Sigmoid colon (tissue), 7 donors: Measurements from ENCODE around the gene TMED9. TPM values are rescaled to one million over a fixed set of nuclear protein-coding genes. Genes with fewer than 3 reads are reported as not detected.

Experiments used
- DNase-seq: peaks from one replicate; pipeline ENCODE4 v3.0.0-alpha.2; 2019
- H3K27ac ChIP-seq, 4 donors: fragments of 200-600 bp; sonication (generic); one replicate each; pipeline ENCODE4 v1.5.1; 2016 to 2019; ENCODE audit warnings: mild to moderate bottlenecking in 1 of 4
- H3K27me3 ChIP-seq, 3 donors: fragments of 200-600 bp; sonication (generic); one replicate each; pipeline ENCODE4 v1.5.1; 2019; ENCODE audit warnings: mild to moderate bottlenecking in 1 of 3
- H3K36me3 ChIP-seq, 4 donors: fragments of 200-600 bp; sonication (generic); one replicate each; pipeline ENCODE4 v1.5.1; 2016 to 2019
- H3K4me1 ChIP-seq, 4 donors: fragments of 200-600 bp; sonication (generic); one replicate each; pipeline ENCODE4 v1.5.1; 2017 to 2019
- H3K4me3 ChIP-seq, 4 donors: fragments of 200-600 bp; sonication (generic); one replicate each; pipeline ENCODE4 v1.5.1; 2017 to 2019; ENCODE audit warnings: mild to moderate bottlenecking in 2 of 4, moderate library complexity in 1 of 4
- H3K9me3 ChIP-seq, 4 donors: fragments of 200-600 bp in 3 of 4; sonication (generic) in 3 of 4; one replicate each; pipeline versions ENCODE4 v1.5.1 to v1.6.1; 2013 to 2019
- EP300 ChIP-seq, 4 donors: sonication (generic); formaldehyde crosslinking; IDR thresholded peaks; one replicate each; pipeline ENCODE4 v1.6.1; 2017; ENCODE audit warnings: antibody characterized with exemption in 4 of 4
- POLR2A ChIP-seq, 2 donors: fragments of 450-650 bp; IDR thresholded peaks; one replicate each; pipeline ENCODE4 v1.6.1; 2016; ENCODE audit warnings: antibody characterized with exemption in 2 of 2, mild to moderate bottlenecking in 2 of 2, moderate library complexity in 2 of 2
- POLR2AphosphoS5 ChIP-seq, 4 donors: sonication (generic); formaldehyde crosslinking; IDR thresholded peaks; one replicate each; pipeline ENCODE4 v1.6.1; 2017; ENCODE audit warnings: antibody characterized with exemption in 4 of 4
- WGBS, 2 donors: extraction: QIAGEN DNeasy Blood & Tissue Kit; methylation state at CpG; one replicate each; pipeline ENCODE4 v1.1.7; 2013; 5-methylcytosine and 5-hydroxymethylcytosine counted together
- intact Hi-C: fragments of 100-400 bp; cut with DNase I; formaldehyde crosslinking; loops from one replicate; pipeline ENCODE4 v1.15.1; 2023
- polyA plus RNA-seq, 3 donors: library from polyadenylated mRNA; stranded (reverse); fragments of 200-250 nt; gene quantifications; one replicate each; pipeline ENCODE4 v1.2.3, GENCODE V29; 2013
- total RNA-seq, 4 donors: library from RNA; depleted of rRNA; stranded (reverse); fragments of >200 nt; gene quantifications; one replicate each; pipeline ENCODE4 v1.1.0, GENCODE V29; 2016
- TF ChIP-seq, protein P1 (sequence below), 4 experiments: fragments of 450-650 bp in 3 of 4; fragments of 200-600 bp in 1 of 4; IDR thresholded peaks; one replicate each; pipeline ENCODE4 v1.5.1; 2016 to 2019; ENCODE audit warnings: antibody characterized with exemption in 4 of 4, mild to moderate bottlenecking in 3 of 4, moderate library complexity in 2 of 4
- donor health status: healthy with polysubstance abuse.
- donor health status: Bipolar disorder and iron deficiency.
- donor health status: healthy.

Gene TMED9
- total and polyA plus RNA-seq, 7 donors, result 37.2 to 221 (median 56.8) TPM

GRCh38 chr5:177595026-177595585 is 3.1 kb downstream of the TMED9 start:
- no peak overlapping the region for H3K27ac ChIP-seq
- H3K9me3 ChIP-seq, result no peaks in the 10 kb centered on the region
- DNase-seq, result peak; percentile 47
- H3K27me3 ChIP-seq, result peaks cover 0 to 9% (median 0%) of the 10 kb centered on the region in 3 donors
- WGBS, 2 donors, result 92 to 95% methylated on average over 8 of the region's 8 CpGs
- peaks cover 0 to 28% (median 21%) of the 10 kb centered on the region in 4 donors for H3K4me1 ChIP-seq
- intact Hi-C loops, result no loop called here
- no peak for TF ChIP-seq POLR2AphosphoS5 (IDR thresholded peaks at IDR 0.05)
- TF ChIP-seq, protein P1, sequence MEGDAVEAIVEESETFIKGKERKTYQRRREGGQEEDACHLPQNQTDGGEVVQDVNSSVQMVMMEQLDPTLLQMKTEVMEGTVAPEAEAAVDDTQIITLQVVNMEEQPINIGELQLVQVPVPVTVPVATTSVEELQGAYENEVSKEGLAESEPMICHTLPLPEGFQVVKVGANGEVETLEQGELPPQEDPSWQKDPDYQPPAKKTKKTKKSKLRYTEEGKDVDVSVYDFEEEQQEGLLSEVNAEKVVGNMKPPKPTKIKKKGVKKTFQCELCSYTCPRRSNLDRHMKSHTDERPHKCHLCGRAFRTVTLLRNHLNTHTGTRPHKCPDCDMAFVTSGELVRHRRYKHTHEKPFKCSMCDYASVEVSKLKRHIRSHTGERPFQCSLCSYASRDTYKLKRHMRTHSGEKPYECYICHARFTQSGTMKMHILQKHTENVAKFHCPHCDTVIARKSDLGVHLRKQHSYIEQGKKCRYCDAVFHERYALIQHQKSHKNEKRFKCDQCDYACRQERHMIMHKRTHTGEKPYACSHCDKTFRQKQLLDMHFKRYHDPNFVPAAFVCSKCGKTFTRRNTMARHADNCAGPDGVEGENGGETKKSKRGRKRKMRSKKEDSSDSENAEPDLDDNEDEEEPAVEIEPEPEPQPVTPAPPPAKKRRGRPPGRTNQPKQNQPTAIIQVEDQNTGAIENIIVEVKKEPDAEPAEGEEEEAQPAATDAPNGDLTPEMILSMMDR (IDR thresholded peaks at IDR 0.05), result no peak
- TF ChIP-seq POLR2A (IDR thresholded peaks at IDR 0.05), result no peak
- no peak for TF ChIP-seq EP300 (IDR thresholded peaks at IDR 0.05)
- peaks cover 11 to 36% (median 27%) of the 10 kb centered on the region in 4 donors for H3K36me3 ChIP-seq
- no peak overlapping the region for H3K4me3 ChIP-seq

- no peak for TF ChIP-seq POLR2AphosphoS5 (IDR thresholded peaks at IDR 0.05)
- TF ChIP-seq POLR2A (IDR thresholded peaks at IDR 0.05), result no peak
- no peak for TF ChIP-seq EP300 (IDR thresholded peaks at IDR 0.05)
- TF ChIP-seq, protein P1 (IDR thresholded peaks at IDR 0.05), result no peak
- Histone ChIP-seq H3K4me1 (peaks cover 0 to 36% (median 28%) of the 10 kb centered on the region in 4 donors), H3K9me3 (no peaks in the 10 kb centered on the region), H3K36me3 (peaks cover 11 to 36% (median 27%) of the 10 kb centered on the region in 4 donors), H3K27ac (no peak overlapping the region), H3K4me3 (no peak overlapping the region), H3K27me3 (no peaks in the 10 kb centered on the region)
- 97 to 99% methylated on average over 2 of the region's 2 CpGs for WGBS, 2 donors
- intact Hi-C loops, result no loop called here
- peak; percentile 24 for DNase-seq
Measured at GRCh38 chr5:177595991-177596774, 4.2 kb downstream of the TMED9 start.

DNA sequence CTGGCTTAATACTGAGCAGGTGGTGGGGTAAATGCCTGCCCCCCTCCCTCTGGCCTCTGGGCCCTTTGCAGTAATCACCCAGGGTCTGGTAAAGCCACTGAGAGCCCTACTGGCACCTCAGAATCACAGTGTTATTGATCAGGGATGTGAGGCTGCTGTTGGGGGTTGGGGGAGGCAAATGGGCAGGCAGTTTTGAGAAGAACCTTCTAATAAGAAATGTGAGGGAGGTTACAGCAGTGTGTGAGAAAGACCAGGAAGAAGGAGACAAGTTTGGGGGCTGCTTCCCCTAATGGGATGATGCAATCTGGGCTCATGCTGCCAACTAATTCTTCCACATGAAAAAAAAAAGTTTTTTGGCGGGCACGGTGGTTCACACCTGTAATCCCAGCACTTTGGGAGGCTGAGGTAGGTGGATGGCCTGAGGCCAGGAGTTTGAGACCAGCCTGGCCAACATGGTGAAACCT is 4.8 kb downstream of the TMED9 start:
- H3K4me3 ChIP-seq, result no peak overlapping the region
- peaks cover 11 to 36% (median 27%) of the 10 kb centered on the region in 4 donors for H3K36me3 ChIP-seq
- intact Hi-C loops, result no loop called here
- H3K9me3 ChIP-seq, result no peaks in the 10 kb centered on the region
- TF ChIP-seq POLR2A (IDR thresholded peaks at IDR 0.05) (no peak), EP300 (IDR thresholded peaks at IDR 0.05) (no peak), POLR2AphosphoS5 (IDR thresholded peaks at IDR 0.05) (no peak)
- TF ChIP-seq, protein P1 (IDR thresholded peaks at IDR 0.05), result no peak
- H3K27ac ChIP-seq, result no peak overlapping the region
- no peaks in the 10 kb centered on the region for H3K27me3 ChIP-seq
- WGBS, 2 donors, result 95 to 97% methylated on average over 2 of the region's 2 CpGs
- peaks cover 0 to 37% (median 29%) of the 10 kb centered on the region in 4 donors for H3K4me1 ChIP-seq
- DNase-seq, result peak; percentile 21

DNA sequence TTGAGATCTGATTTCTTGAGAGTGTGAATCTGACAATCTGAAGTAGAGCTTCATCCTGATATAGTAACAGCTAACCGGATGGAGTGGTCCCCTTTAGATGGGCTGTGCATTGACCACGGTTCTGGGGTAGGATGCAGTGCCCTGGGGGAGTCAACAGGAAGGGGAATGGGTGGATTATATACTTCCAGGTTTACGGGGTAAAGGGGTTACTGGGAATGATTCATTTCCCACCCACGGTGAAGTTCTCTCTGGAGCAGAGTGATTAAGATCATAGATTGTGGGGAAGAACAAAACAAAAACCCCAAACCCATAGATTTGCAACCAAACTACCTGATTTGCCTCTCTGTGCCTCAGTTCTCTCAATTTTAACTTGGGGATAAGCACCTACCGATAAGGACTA is 6.5 kb downstream of the TMED9 start:
- Histone ChIP-seq H3K4me3 (no peak overlapping the region), H3K36me3 (peaks cover 11 to 34% (median 27%) of the 10 kb centered on the region in 4 donors), H3K9me3 (no peaks in the 10 kb centered on the region), H3K27me3 (no peaks in the 10 kb centered on the region), H3K4me1 (peaks cover 0 to 28% (median 17%) of the 10 kb centered on the region in 4 donors), H3K27ac (no peak overlapping the region)
- TF ChIP-seq EP300 (IDR thresholded peaks at IDR 0.05) (no peak), POLR2AphosphoS5 (IDR thresholded peaks at IDR 0.05) (no peak), POLR2A (IDR thresholded peaks at IDR 0.05) (no peak)
- TF ChIP-seq, protein P1 (IDR thresholded peaks at IDR 0.05), result no peak
- intact Hi-C loops, result no loop called here
- 35 to 42% methylated on average over 5 of the region's 5 CpGs for WGBS, 2 donors
- DNase-seq, result peak; percentile 12
